Activated CD4-positive, alpha-beta T cell treated with anti-CD3 and anti-CD28 coated beads, Interleukin-2, amount 50 U/mL, for 1 hour (primary cell): Measurements from ENCODE around the gene FADS3.
"Not testable (repeated sequence)": the region's sequence is repeated elsewhere in the genome, so short reads cannot be mapped to it uniquely, and the experiment has no call there.

Experiments
- DNase-seq: peaks from one replicate; pipeline ENCODE4 v3.0.0-alpha.2; 2020

FADS3 gene

GRCh38 chr11:61897387-61898246 lies 6.3 kb upstream of the FADS3 start:
- DNase-seq = peak; percentile 80

- no peak for DNase-seq
These were observed 5.5 kb upstream of the FADS3 start for GRCh38 chr11:61896665-61897386.

- DNase-seq = no peak
These were observed 4.3 kb upstream of the FADS3 start for GRCh38 chr11:61895718-61896059.

GRCh38 chr11:61895046-61895717 lies 3.8 kb upstream of the FADS3 start:
- DNase-seq = no peak

- DNase-seq = no peak
These were observed 2.6 kb upstream of the FADS3 start for GRCh38 chr11:61893981-61894380.

GRCh38 chr11:61892085-61892370 lies 683 bp upstream of the FADS3 start:
- no peak for DNase-seq

- DNase-seq = peak; percentile 22
These were observed 615 bp downstream of the FADS3 start for GRCh38 chr11:61890529-61891330.

- no peak for DNase-seq
These were observed 1.5 kb downstream of the FADS3 start for GRCh38 chr11:61889831-61890230.

- DNase-seq = no peak
These were observed 2.8 kb downstream of the FADS3 start for GRCh38 chr11:61888590-61888989.

GRCh38 chr11:61887839-61888494 lies 3.4 kb downstream of the FADS3 start:
- DNase-seq = no peak

GRCh38 chr11:61886643-61887042 lies 4.7 kb downstream of the FADS3 start:
- DNase-seq = no peak

GRCh38 chr11:61885784-61886580 lies 5.4 kb downstream of the FADS3 start:
- no peak for DNase-seq

- no peak for DNase-seq
These were observed 6.1 kb downstream of the FADS3 start for GRCh38 chr11:61885166-61885778.

GRCh38 chr11:61883947-61884346 lies 7.4 kb downstream of the FADS3 start:
- no peak for DNase-seq

GRCh38 chr11:61883327-61883726 lies 8.0 kb downstream of the FADS3 start:
- no peak for DNase-seq

GRCh38 chr11:61882879-61883278 lies 8.5 kb downstream of the FADS3 start:
- DNase-seq = no peak

- not testable (repeated sequence) for DNase-seq
These were observed 9.1 kb downstream of the FADS3 start for GRCh38 chr11:61882267-61882666.

- DNase-seq = no peak
These were observed 9.9 kb downstream of the FADS3 start for GRCh38 chr11:61881397-61881796.

GRCh38 chr11:61880454-61880853 lies 10.9 kb downstream of the FADS3 start:
- DNase-seq = no peak

GRCh38 chr11:61880031-61880430 lies 11.3 kb downstream of the FADS3 start:
- no peak for DNase-seq

- DNase-seq = no peak
These were observed 12.2 kb downstream of the FADS3 start for GRCh38 chr11:61879152-61879551.
